Endometrial microvascular endothelial cells (primary cell): ENCODE data around the gene PAEP. TPM values are rescaled to one million over a fixed set of nuclear protein-coding genes. Genes with fewer than 3 reads are reported as not detected.
"Not testable (repeated sequence)": the region's sequence is repeated elsewhere in the genome, so short reads cannot be mapped to it uniquely, and the experiment has no call there.

Experiments
- in situ Hi-C: cut with HindIII; loops from 2 replicates; pipeline ENCODE4 v1.10.0; 2017; ENCODE audit warnings: low sequenced_read_pairs, low pct_unique_long_range_greater_than_20kb; ENCODE audit errors: inconsistent ontology term
- total RNA-seq: library from RNA; depleted of rRNA; stranded (reverse); fragments of >200 nt; gene quantifications from one replicate; pipeline ENCODE4 v1.2.3, GENCODE V29; 2015; ENCODE audit errors: inconsistent ontology term

PAEP gene
- not detected for total RNA-seq

GRCh38 chr9:135561391-135562234 is at the start of gene PAEP:
PAEP (plus strand) TSS chr9:135561756.
- in situ Hi-C loops, result no loop called here

- in situ Hi-C loops, result no loop called here
These were observed 49.3 kb upstream of the PAEP start for GRCh38 chr9:135512241-135512603.

- in situ Hi-C loops, result no loop called here
These were observed 48.7 kb upstream of the PAEP start for GRCh38 chr9:135512904-135513303.

GRCh38 chr9:135513351-135513846 is 48.2 kb upstream of the PAEP start:
- in situ Hi-C loops, result no loop called here

- in situ Hi-C loops, result not testable (repeated sequence)
These were observed 47.6 kb upstream of the PAEP start for GRCh38 chr9:135513906-135514305.

- in situ Hi-C loops, result no loop called here
These were observed 47.0 kb upstream of the PAEP start for GRCh38 chr9:135514342-135515082.

GRCh38 chr9:135515083-135515951 is 46.2 kb upstream of the PAEP start:
- in situ Hi-C loops, result no loop called here

GRCh38 chr9:135516132-135516860 is 45.3 kb upstream of the PAEP start:
- in situ Hi-C loops, result no loop called here

GRCh38 chr9:135517407-135517822 is 44.1 kb upstream of the PAEP start:
- in situ Hi-C loops, result no loop called here

- in situ Hi-C loops, result no loop called here
These were observed 42.2 kb upstream of the PAEP start for GRCh38 chr9:135519179-135519971.

GRCh38 chr9:135520916-135521607 is 40.5 kb upstream of the PAEP start, which contains the start of gene LCN1:
LCN1 (plus strand) TSS chr9:135521440; CDS start chr9:135521498, 58 bp downstream.
- in situ Hi-C loops, result no loop called here

- in situ Hi-C loops, result no loop called here
These were observed 39.9 kb upstream of the PAEP start for GRCh38 chr9:135521608-135522095.

GRCh38 chr9:135522137-135522877 is 39.2 kb upstream of the PAEP start:
- in situ Hi-C loops, result no loop called here

GRCh38 chr9:135522931-135523330 is 38.6 kb upstream of the PAEP start:
- in situ Hi-C loops, result no loop called here

GRCh38 chr9:135523521-135524129 is 37.9 kb upstream of the PAEP start:
- in situ Hi-C loops, result no loop called here
